Osteoblast (primary cell): ENCODE data around the gene TMEM119. TPM values are rescaled to one million over a fixed set of nuclear protein-coding genes. Genes with fewer than 3 reads are reported as not detected.
A peak's percentile ranks its signal among the peaks of the same experiment; 100 is the strongest.
"Not testable (repeated sequence)": the region's sequence is repeated elsewhere in the genome, so short reads cannot be mapped to it uniquely, and the experiment has no call there.

ENCODE experiments used
- DNase-seq: peaks from one replicate; pipeline ENCODE4 v3.0.0; 2011; ENCODE audit warnings: low spot score, mixed read lengths; ENCODE audit not compliant: insufficient read length; ENCODE audit errors: missing footprints
- H2AFZ ChIP-seq: 2 replicates; pipeline ENCODE4 v1.6.0; 2011; ENCODE audit warnings: mild to moderate bottlenecking, low read length
- H3K27ac ChIP-seq: 2 replicates; pipeline ENCODE4 v1.5.1; 2011; ENCODE audit warnings: mild to moderate bottlenecking, low read depth, low read length, moderate library complexity
- H3K27me3 ChIP-seq: 2 replicates; pipeline ENCODE4 v1.6.0; 2012; ENCODE audit warnings: mild to moderate bottlenecking, control low read depth, inconsistent platforms, low read length, moderate library complexity; ENCODE audit not compliant: insufficient read depth
- H3K36me3 ChIP-seq: 2 replicates; pipeline ENCODE4 v1.5.1; 2011; ENCODE audit warnings: mild to moderate bottlenecking, low read length, control low read depth, moderate library complexity; ENCODE audit not compliant: insufficient read depth
- H3K4me1 ChIP-seq: 2 replicates; pipeline ENCODE4 v1.5.1; 2011; ENCODE audit warnings: mild to moderate bottlenecking, low read length, control low read depth, moderate library complexity; ENCODE audit not compliant: insufficient read depth
- H3K4me2 ChIP-seq: 2 replicates; pipeline ENCODE4 v1.6.0; 2011; ENCODE audit warnings: mild to moderate bottlenecking, low read length; ENCODE audit not compliant: insufficient read depth
- H3K4me3 ChIP-seq: fragments of 200-600 bp; sonication (generic); 3 replicates; pipeline ENCODE4 v1.5.1; 2012; ENCODE audit warnings: mild to moderate bottlenecking, low read length, inconsistent platforms; ENCODE audit not compliant: insufficient read depth
- H3K79me2 ChIP-seq: 2 replicates; pipeline ENCODE4 v1.6.0; 2012; ENCODE audit warnings: mild to moderate bottlenecking, low read length, control low read depth, inconsistent platforms; ENCODE audit not compliant: insufficient read depth
- H3K9me3 ChIP-seq: 2 replicates; pipeline ENCODE4 v1.5.1; 2011; ENCODE audit warnings: low read depth, low read length, control low read depth
- H4K20me1 ChIP-seq: 2 replicates; pipeline ENCODE4 v1.6.0; 2012; ENCODE audit warnings: mild to moderate bottlenecking, low read length, control low read depth; ENCODE audit not compliant: insufficient read depth
- total RNA-seq: library from RNA; depleted of rRNA; stranded (reverse); fragments of >200 nt; gene quantifications from 2 replicates; pipeline ENCODE4 v1.2.3, GENCODE V29; 2012
- TF ChIP-seq, protein P1 (sequence below): IDR thresholded peaks from 2 replicates; pipeline ENCODE4 v1.5.1; 2011; ENCODE audit warnings: mild to moderate bottlenecking, low read depth, low read length, moderate library complexity; ENCODE audit errors: extremely low read depth

Gene TMEM119
- total RNA-seq, 1 donor, result 359 TPM

DNA sequence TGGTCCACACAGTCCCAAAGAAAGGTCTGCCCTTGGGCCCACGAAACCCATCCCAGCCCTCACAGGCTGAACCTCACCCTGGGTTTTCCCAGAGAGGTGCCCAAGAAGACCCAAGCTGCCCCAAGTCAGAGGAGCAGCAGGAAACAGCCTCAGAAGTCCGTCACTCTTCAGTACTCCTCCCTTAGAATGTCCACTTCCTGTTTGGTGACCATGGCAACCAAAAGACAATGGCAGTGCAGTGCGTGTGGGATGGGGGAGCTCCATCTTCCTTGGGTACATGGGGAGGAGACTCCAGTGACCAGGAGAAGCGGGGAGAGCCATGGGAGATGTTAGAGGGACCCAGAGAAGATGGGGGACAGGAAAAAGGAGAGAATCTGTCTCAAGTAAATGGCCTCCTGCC is 24.5 kb upstream of the TMEM119 start:
- Histone ChIP-seq H3K36me3 (no peaks in the 10 kb centered on the region), H2AFZ (peak overlapping the region; percentile 64), H3K4me2 (no peak overlapping the region), H3K4me3 (no peak overlapping the region), H3K79me2 (no peaks in the 10 kb centered on the region), H3K27ac (no peak overlapping the region), H3K9me3 (no peaks in the 10 kb centered on the region), H3K27me3 (no peaks in the 10 kb centered on the region), H3K4me1 (peaks cover 2% of the 10 kb centered on the region), H4K20me1 (no peaks in the 10 kb centered on the region)
- peak; percentile 43 for DNase-seq
- TF ChIP-seq, protein P1, sequence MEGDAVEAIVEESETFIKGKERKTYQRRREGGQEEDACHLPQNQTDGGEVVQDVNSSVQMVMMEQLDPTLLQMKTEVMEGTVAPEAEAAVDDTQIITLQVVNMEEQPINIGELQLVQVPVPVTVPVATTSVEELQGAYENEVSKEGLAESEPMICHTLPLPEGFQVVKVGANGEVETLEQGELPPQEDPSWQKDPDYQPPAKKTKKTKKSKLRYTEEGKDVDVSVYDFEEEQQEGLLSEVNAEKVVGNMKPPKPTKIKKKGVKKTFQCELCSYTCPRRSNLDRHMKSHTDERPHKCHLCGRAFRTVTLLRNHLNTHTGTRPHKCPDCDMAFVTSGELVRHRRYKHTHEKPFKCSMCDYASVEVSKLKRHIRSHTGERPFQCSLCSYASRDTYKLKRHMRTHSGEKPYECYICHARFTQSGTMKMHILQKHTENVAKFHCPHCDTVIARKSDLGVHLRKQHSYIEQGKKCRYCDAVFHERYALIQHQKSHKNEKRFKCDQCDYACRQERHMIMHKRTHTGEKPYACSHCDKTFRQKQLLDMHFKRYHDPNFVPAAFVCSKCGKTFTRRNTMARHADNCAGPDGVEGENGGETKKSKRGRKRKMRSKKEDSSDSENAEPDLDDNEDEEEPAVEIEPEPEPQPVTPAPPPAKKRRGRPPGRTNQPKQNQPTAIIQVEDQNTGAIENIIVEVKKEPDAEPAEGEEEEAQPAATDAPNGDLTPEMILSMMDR, result no peak

DNA sequence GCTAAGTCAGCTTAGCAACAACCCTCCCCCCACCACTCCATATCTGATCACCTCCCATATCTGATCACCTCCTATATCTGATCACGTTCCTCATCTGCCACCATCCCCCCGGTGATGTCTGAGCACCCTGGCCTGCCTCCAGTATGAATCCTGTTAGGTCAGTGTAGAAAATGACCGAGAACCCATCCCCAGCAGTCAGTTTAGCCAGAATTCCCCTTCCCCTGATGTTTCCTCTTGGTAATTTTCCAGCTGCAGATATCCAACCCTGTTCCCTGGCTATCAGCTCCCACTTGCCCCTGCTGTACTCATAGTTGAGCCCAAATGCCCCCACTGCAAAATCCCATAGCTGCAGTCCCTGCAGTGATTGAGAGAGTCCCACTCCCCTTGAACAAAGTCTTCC is 23.3 kb upstream of the TMEM119 start:
- Histone ChIP-seq H3K9me3 (peaks cover under 1% of the 10 kb centered on the region), H4K20me1 (no peaks in the 10 kb centered on the region), H3K79me2 (no peaks in the 10 kb centered on the region), H3K4me2 (no peak overlapping the region), H3K36me3 (no peaks in the 10 kb centered on the region), H2AFZ (no peak overlapping the region), H3K4me3 (no peak overlapping the region), H3K4me1 (peaks cover 12% of the 10 kb centered on the region), H3K27ac (no peak overlapping the region), H3K27me3 (no peaks in the 10 kb centered on the region)
- TF ChIP-seq, protein P1, result no peak
- DNase-seq, result peak; percentile 11

DNA sequence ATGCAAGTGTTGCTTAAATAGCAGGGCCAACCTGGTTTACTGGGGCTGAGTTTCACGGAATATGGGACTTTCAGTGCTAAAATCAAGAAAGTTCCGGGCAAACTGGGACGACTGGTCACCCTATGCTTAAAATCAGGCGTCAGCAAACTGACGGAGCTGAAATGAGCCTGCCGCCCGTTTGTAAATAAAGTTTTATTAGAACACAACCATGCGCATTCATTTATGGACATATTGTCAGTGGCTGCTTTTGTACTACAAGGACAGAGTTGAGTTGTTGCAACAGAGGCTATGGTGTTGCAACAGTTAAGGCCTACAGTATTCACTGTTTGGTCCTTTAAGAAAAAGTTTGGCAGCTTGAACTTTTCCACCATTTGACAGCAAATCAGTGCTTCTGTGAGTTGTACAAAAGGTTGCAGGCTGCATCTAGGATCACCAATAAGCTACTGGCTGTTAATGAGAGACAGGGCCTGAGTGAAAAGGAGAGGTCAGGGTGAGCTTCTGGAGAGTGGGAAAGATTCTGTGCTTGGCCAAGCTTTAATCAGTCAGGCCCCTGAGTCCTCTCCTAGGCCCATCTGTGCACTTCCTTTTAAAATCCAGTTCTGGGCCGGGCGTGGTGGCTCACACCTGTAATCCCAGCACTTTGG is 22.5 kb upstream of the TMEM119 start:
- Histone ChIP-seq H4K20me1 (no peaks in the 10 kb centered on the region), H3K27ac (no peak overlapping the region), H3K4me1 (peaks cover 12% of the 10 kb centered on the region), H3K36me3 (no peaks in the 10 kb centered on the region), H3K79me2 (no peaks in the 10 kb centered on the region), H3K27me3 (no peaks in the 10 kb centered on the region), H2AFZ (peak overlapping the region; percentile 32), H3K4me2 (no peak overlapping the region), H3K4me3 (no peak overlapping the region), H3K9me3 (peaks cover 5% of the 10 kb centered on the region)
- TF ChIP-seq, protein P1, result no peak
- no peak for DNase-seq

DNA sequence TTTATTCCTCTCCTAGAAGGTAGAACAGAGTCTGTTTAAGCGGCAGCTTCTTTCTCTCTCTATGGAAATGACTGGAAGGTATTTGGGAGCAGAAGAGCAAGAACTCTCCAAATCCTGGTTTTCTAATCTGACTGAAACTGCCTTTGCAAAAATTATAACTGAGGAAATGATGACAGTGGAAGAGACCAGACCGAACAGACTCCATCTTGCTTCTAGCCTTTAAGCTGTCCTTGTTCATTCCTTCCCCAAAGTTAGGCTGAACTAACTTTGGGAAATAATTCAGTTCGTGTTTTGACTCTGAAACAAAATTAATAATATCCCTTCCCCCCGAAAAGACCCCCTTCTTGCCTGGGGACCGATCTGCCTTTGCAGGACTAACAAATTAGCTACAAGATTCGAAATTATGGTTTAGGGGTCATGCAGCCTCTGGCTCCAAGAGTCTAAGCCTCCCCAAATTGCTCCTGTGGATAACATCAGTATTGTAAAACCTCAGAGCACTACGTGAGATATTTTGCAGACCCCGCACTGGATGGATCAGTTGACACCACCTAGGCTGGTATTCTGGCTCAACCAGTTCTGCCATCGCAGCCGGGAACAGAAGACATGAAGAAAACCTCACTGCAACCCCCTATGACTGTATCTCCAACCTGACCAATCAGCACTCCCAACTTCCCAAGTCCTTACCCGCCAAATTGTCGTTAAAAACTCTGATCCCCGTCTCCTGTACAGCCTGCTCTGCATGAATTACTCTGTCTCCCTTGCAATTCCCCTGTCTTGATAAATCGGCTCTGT is 21.7 kb upstream of the TMEM119 start:
- H2AFZ ChIP-seq, result no peak overlapping the region
- TF ChIP-seq, protein P1, result no peak
- H3K4me3 ChIP-seq, result no peak overlapping the region
- no peaks in the 10 kb centered on the region for H3K27me3 ChIP-seq
- peaks cover 12% of the 10 kb centered on the region for H3K4me1 ChIP-seq
- no peak overlapping the region for H3K4me2 ChIP-seq
- no peak for DNase-seq
- peaks cover 5% of the 10 kb centered on the region for H3K9me3 ChIP-seq
- no peaks in the 10 kb centered on the region for H3K79me2 ChIP-seq
- no peak overlapping the region for H3K27ac ChIP-seq
- no peaks in the 10 kb centered on the region for H4K20me1 ChIP-seq
- no peaks in the 10 kb centered on the region for H3K36me3 ChIP-seq

DNA sequence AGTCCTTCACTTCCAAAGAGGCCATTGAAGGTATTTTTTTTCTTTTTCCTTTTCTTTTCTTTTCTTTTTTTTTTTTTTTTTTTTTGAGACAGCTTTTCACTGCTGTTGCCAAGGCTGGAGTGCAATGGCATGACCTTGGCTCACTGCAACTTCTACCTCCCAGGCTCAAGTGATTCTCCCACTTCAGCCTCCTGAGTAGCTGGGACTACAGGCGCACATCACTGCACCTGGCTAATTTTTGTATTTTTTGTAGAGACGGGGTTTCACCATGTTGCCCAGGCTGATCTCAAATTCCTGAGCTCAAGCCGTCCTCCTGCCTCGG is 21.0 kb upstream of the TMEM119 start:
- H3K27me3 ChIP-seq, H3K79me2 ChIP-seq, H4K20me1 ChIP-seq, H2AFZ ChIP-seq, H3K27ac ChIP-seq, H3K36me3 ChIP-seq, H3K9me3 ChIP-seq, H3K4me2 ChIP-seq, H3K4me3 ChIP-seq, DNase-seq: not testable (repeated sequence)
- peaks cover 12% of the 10 kb centered on the region for H3K4me1 ChIP-seq
